K562 (cell line): ENCODE measurements around the gene RREB1. TPM values are rescaled to one million over a fixed set of nuclear protein-coding genes. Genes with fewer than 3 reads are reported as not detected.

Source experiments
- ATAC-seq: fragments of 200-7000 bp; cut with Tn5 transposase; 3 replicates; pipeline ENCODE4 v1.9.1; 2020; ENCODE audit warnings: moderate library complexity
- BruUV-seq: library from RNA; stranded (reverse); fragments of 400-500 nt; replicated peaks from 2 replicates; lab custom pipeline; 2021; lab: Mats Ljungman, UMichigan
- CTCF ChIA-PET: fragments of 300-600 bp; formaldehyde crosslinking; extraction: SDS; loops from one replicate; lab custom pipeline; 2021; ENCODE audit warnings: low intra/inter-chr PET ratio; lab: Yijun Ruan, JAX
- POLR2A ChIA-PET: fragments of 300-600, 350-650 bp; sonication (Branson Sonifier 250); formaldehyde crosslinking; extraction: SDS; loops from one replicate; lab custom pipeline; 2021; ENCODE audit warnings: antibody characterized with exemption, inconsistent platforms; lab: Yijun Ruan, JAX
- DNase-seq, 4 experiments: peaks; one replicate each; pipeline versions ENCODE4 v3.0.0 to v3.0.0-alpha.2; 2011 to 2018; ENCODE audit warnings: low spot score in 3 of 4, mixed read lengths in 3 of 4; ENCODE audit errors: extremely low read depth in 1 of 4
- FAIRE-seq: peaks from 2 replicates; lab custom pipeline; 2011; peaks lifted over from hg19 to GRCh38; lab: Jason Lieb, UNC
- H2AFZ ChIP-seq: 2 replicates; pipeline ENCODE4 v1.6.0; 2011; ENCODE audit warnings: low read depth, low read length, control low read depth, inconsistent platforms
- H3K27ac ChIP-seq: fragments of 200-600 bp; 3 replicates; pipeline ENCODE4 v1.8.0; 2011; ENCODE audit warnings: low read depth, mild to moderate bottlenecking, control low read depth, inconsistent platforms, low read length, moderate library complexity, mixed read lengths; ENCODE audit errors: extremely low read depth
- H3K27me3 ChIP-seq, 2 experiments: fragments of 300-600 bp in 1 of 2; 2 replicates in 1 of 2; 3 replicates in 1 of 2; pipeline versions ENCODE4 v1.6.0 to v1.8.0; 2011; ENCODE audit warnings: inconsistent platforms in 2 of 2, low read length in 2 of 2, mild to moderate bottlenecking in 1 of 2, mixed read lengths in 1 of 2, moderate library complexity in 1 of 2; ENCODE audit not compliant: control insufficient read depth in 2 of 2, insufficient read depth in 2 of 2
- H3K36me3 ChIP-seq: fragments of 300-600 bp; 3 replicates; pipeline ENCODE4 v1.8.0; 2011; ENCODE audit warnings: mild to moderate bottlenecking, low read length, inconsistent platforms; ENCODE audit not compliant: control insufficient read depth, insufficient read depth
- H3K4me1 ChIP-seq, 2 experiments: fragments of 200-600 bp in 1 of 2; replicated peaks in 1 of 2; 2 replicates in 1 of 2; 3 replicates in 1 of 2; pipeline versions ENCODE4 v1.5.1 to v1.8.0; 2011; ENCODE audit warnings: inconsistent platforms in 2 of 2, low read length in 2 of 2, mild to moderate bottlenecking in 1 of 2, mixed read lengths in 1 of 2, moderate library complexity in 1 of 2; ENCODE audit not compliant: control insufficient read depth in 2 of 2, insufficient read depth in 2 of 2
- H3K4me2 ChIP-seq: 2 replicates; pipeline ENCODE4 v1.6.1; 2011; ENCODE audit warnings: low read length, control low read depth, inconsistent platforms, mixed read lengths; ENCODE audit not compliant: insufficient read depth
- H3K4me3 ChIP-seq: fragments of 200-600 bp; sonication (generic), shearing (Covaris generic); 2 replicates; pipeline ENCODE4 v1.5.1; 2016; ENCODE audit warnings: control low read depth, inconsistent platforms
- H3K79me2 ChIP-seq: fragments of 200-600 bp; 3 replicates; pipeline ENCODE4 v1.8.0; 2011; ENCODE audit warnings: low read length, inconsistent platforms; ENCODE audit not compliant: control insufficient read depth, insufficient read depth
- H3K9ac ChIP-seq, 2 experiments: 2 replicates each; pipeline versions ENCODE4 v1.6.0 to v1.6.1; 2011; ENCODE audit warnings: low read depth in 2 of 2, low read length in 2 of 2, control low read depth in 1 of 2, inconsistent platforms in 1 of 2, mild to moderate bottlenecking in 1 of 2, mixed read lengths in 1 of 2; ENCODE audit not compliant: insufficient read depth in 1 of 2
- H3K9me1 ChIP-seq: one replicate; pipeline ENCODE4 v1.6.0; 2011; ENCODE audit warnings: inconsistent platforms, mild to moderate bottlenecking, low read length, moderate library complexity; ENCODE audit not compliant: control insufficient read depth, insufficient read depth
- H3K9me3 ChIP-seq: replicated peaks from 2 replicates; pipeline ENCODE4 v1.5.1; 2011; ENCODE audit warnings: low read depth, low read length, inconsistent platforms; ENCODE audit not compliant: control insufficient read depth, insufficient read depth
- H4K20me1 ChIP-seq: replicated peaks from 2 replicates; pipeline ENCODE4 v1.6.1; 2011; ENCODE audit warnings: low read length, inconsistent platforms, mixed read lengths; ENCODE audit not compliant: control insufficient read depth, insufficient read depth
- ELF2 ChIP-seq: fragments of 250-450 bp; sonication (Bioruptor Pico); IDR thresholded peaks from 2 replicates; pipeline ENCODE4 v1.5.0; 2021; ENCODE audit warnings: mild to moderate bottlenecking
- FOXK1 ChIP-seq: sonication (generic); formaldehyde crosslinking; IDR thresholded peaks from 2 replicates; pipeline ENCODE4 v1.8.0; 2022; ENCODE audit warnings: missing genetic modification reagents, mild to moderate bottlenecking, borderline replicate concordance
- HMGXB4 ChIP-seq: sonication (generic); formaldehyde crosslinking; IDR thresholded peaks from 2 replicates; pipeline ENCODE4 v1.8.1; 2023; ENCODE audit warnings: mild to moderate bottlenecking, missing genetic modification reagents
- PRPF4 ChIP-seq: fragments of 200-400 bp; formaldehyde crosslinking; IDR thresholded peaks from one replicate; pipeline ENCODE4 v1.6.1; 2017; ENCODE audit warnings: low read length, low read depth, mild to moderate bottlenecking; ENCODE audit not compliant: insufficient read depth, poor library complexity, severe bottlenecking
- TCF15 ChIP-seq: fragments of 250-450 bp; sonication (Bioruptor Pico); IDR thresholded peaks from 2 replicates; pipeline ENCODE4 v1.8.0; 2022; ENCODE audit warnings: moderate library complexity, mild to moderate bottlenecking, inconsistent platforms
- WGBS: fragments of 100-300 bp; shearing (Covaris generic); methylation state at CpG from one replicate; pipeline ENCODE4 v1.1.6; 2016; ENCODE audit warnings: low coverage, mixed read lengths; ENCODE audit not compliant: insufficient coverage; ENCODE audit errors: missing lambda C conversion rate; 5-methylcytosine and 5-hydroxymethylcytosine counted together
- in situ Hi-C: fragments of 300-500 bp; cut with MboI; formaldehyde crosslinking; loops from 4 replicates; pipeline ENCODE4 v1.15.0; 2018; ENCODE audit warnings: inconsistent platforms, mixed read lengths
- intact Hi-C: fragments of 100-400 bp; cut with micrococcal nuclease; formaldehyde crosslinking; loops from 2 replicates; pipeline ENCODE4 v1.14.2; 2022
- polyA plus RNA-seq, 8 experiments: library from polyadenylated mRNA; depleted of rRNA in 4 of 8; stranded (reverse) in 5 of 8; unstranded in 3 of 8; fragments of >200 nt; fragmentation: Nextera tagmentation in 2 of 8; fragmentation: Illumina TruSeq in 1 of 8; extraction: Ambion mirVana in 2 of 8; extraction: Trizol in 1 of 8; gene quantifications; 2 replicates each; pipeline versions ENCODE4 v1.2.1 to v1.2.3, GENCODE V29; 2011 to 2014; ENCODE audit warnings: inconsistent platforms in 1 of 8, missing spikeins in 1 of 8
- total RNA-seq, 7 experiments: library from RNA; depleted of rRNA in 6 of 7; stranded (reverse); fragments of >200 nt in 6 of 7; fragmentation: Illumina TruSeq in 2 of 7; extraction: Trizol in 2 of 7; gene quantifications; 2 replicates each; pipeline versions ENCODE4 v1.2.1 to v1.2.3, GENCODE V29; 2011 to 2021; ENCODE audit warnings: low replicate concordance in 1 of 7

Gene RREB1
- total and polyA plus RNA-seq, 9 of the 15 experiments (the other 6 are each of a cell fraction or from before 2014, with no cell fraction given): 3.3 to 64.2 (median 19.3) TPM

- FAIRE-seq: no peak
- H4K20me1 ChIP-seq: peaks cover 3% of the 10 kb centered on the region; the same call in 1 of the 2 replicates
- 97% methylated on average over 15 of the region's 15 CpGs for WGBS
- in situ Hi-C loops (loop anchor here (25.0 kb wide), 1 partner anchor 559 kb away; no protein-coding TSS in a partner anchor), intact Hi-C loops (loop anchor here (10.0 kb wide), 1 partner anchor 321 kb away; no protein-coding TSS in a partner anchor)
- no peaks in the 10 kb centered on the region for H3K9me1 ChIP-seq
- H2AFZ ChIP-seq: no peak overlapping the region
- H3K27ac ChIP-seq: no peak overlapping the region
- no peaks in the 10 kb centered on the region for H3K9me3 ChIP-seq
- H3K4me1 ChIP-seq: peaks cover 8 to 17% of the 10 kb centered on the region in 2 experiments
- H3K4me3 ChIP-seq: no peak overlapping the region
- ChIA-PET CTCF (no interaction called here), POLR2A (interaction anchor here (1.3 kb wide), 1 partner anchor 10 kb away, joined by 6 read pairs; no protein-coding TSS in a partner anchor)
- no peak overlapping the region for H3K4me2 ChIP-seq
- no peak for DNase-seq
- BruUV-seq: no TSS peak
- no peak for ATAC-seq
- H3K79me2 ChIP-seq: peaks cover 31% of the 10 kb centered on the region
- TF ChIP-seq HMGXB4 (CRISPR knock-in tag) (no peak), TCF15 (CRISPR knock-in tag) (no peak), FOXK1 (CRISPR knock-in tag) (no peak), PRPF4 (no peak), ELF2 (no peak)
- no peak overlapping the region for H3K9ac ChIP-seq
- no peaks in the 10 kb centered on the region for H3K27me3 ChIP-seq
- peaks cover 92% of the 10 kb centered on the region for H3K36me3 ChIP-seq
These were observed 138.1 kb downstream of the RREB1 start for GRCh38 chr6:7245668-7246393.
